ENCODE data around the gene KIF19.

KIF19 gene

DNA sequence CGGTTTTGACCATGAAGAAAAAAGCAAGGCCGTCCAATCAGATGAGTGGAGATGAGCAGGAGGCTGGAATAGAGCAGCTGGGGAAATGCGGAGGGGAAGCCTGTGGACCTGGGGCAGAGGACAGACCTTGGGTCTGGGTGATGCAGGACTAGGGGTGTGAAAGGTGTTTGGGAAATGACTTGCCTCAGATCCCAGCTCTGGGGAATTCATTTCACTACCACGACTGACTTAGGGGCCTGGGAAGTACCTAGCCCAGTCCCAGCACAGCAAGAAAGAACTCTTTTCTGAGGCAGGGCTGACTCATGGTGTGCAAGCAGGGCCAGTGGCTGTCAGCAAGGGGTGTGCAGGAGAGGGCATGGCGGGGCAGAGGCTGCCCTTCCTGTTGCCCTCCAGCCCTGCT lies 37.2 kb upstream of the KIF19 start:
- DNase-seq (ENCODE audit: low read depth), result no peak
- no peaks in the 10 kb centered on the region for H3K9me3 ChIP-seq (ENCODE audit: control insufficient read depth, low read length)
- no peaks in the 10 kb centered on the region for H3K36me3 ChIP-seq (ENCODE audit: control insufficient read depth, insufficient read depth, low read length, severe bottlenecking)
- H3K9ac ChIP-seq (ENCODE audit: low read length), result no peak overlapping the region
- H3K27me3 ChIP-seq (replicated peaks; ENCODE audit: control insufficient read depth, insufficient read depth, low read length), result peaks cover 22% of the 10 kb centered on the region
- H3K4me1 ChIP-seq (ENCODE audit: control insufficient read depth, insufficient read depth, low read length), result peaks cover 3% of the 10 kb centered on the region
- H3K4me3 ChIP-seq (ENCODE audit: low read length), result no peak overlapping the region

- Histone ChIP-seq H3K27me3 (replicated peaks; ENCODE audit: control insufficient read depth, insufficient read depth, low read length) (peaks cover 17% of the 10 kb centered on the region), H3K4me1 (ENCODE audit: control insufficient read depth, insufficient read depth, low read length) (peaks cover 3% of the 10 kb centered on the region), H3K9me3 (ENCODE audit: control insufficient read depth, low read length) (no peaks in the 10 kb centered on the region), H3K9ac (ENCODE audit: low read length) (no peak overlapping the region), H3K4me3 (ENCODE audit: low read length) (no peak overlapping the region), H3K36me3 (ENCODE audit: control insufficient read depth, insufficient read depth, low read length, severe bottlenecking) (no peaks in the 10 kb centered on the region)
- no peak for DNase-seq (ENCODE audit: low read depth)
These were observed 36.3 kb upstream of the KIF19 start for GRCh38 chr17:74289688-74290087.

DNA sequence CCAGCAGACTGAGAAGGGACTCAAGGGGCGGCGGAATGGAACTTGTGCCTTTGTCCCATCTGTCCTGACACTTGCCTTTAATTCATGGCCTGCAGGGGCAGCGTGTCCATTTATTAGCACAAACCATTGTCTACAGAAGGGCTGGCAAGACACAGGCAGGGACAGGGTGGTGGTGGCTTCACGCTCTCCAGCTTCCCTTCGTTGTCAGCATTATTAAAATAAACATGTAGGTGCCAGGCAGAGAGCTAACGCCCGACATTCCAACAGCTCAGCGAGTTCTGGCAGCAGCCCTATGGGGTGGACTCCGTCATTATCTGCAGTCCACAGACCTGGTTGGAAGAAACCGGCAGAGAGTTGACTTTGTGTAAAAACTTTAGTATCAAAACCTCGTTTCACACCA lies 35.7 kb upstream of the KIF19 start:
- Histone ChIP-seq H3K4me3 (ENCODE audit: low read length) (no peak overlapping the region), H3K27me3 (replicated peaks; ENCODE audit: control insufficient read depth, insufficient read depth, low read length) (peaks cover 11% of the 10 kb centered on the region), H3K36me3 (ENCODE audit: control insufficient read depth, insufficient read depth, low read length, severe bottlenecking) (no peaks in the 10 kb centered on the region), H3K9ac (ENCODE audit: low read length) (no peak overlapping the region), H3K4me1 (ENCODE audit: control insufficient read depth, insufficient read depth, low read length) (no peaks in the 10 kb centered on the region), H3K9me3 (ENCODE audit: control insufficient read depth, low read length) (no peaks in the 10 kb centered on the region)
- no peak for DNase-seq (ENCODE audit: low read depth)

GRCh38 chr17:74292495-74292894 lies 33.5 kb upstream of the KIF19 start:
- DNase-seq (ENCODE audit: low read depth), result no peak
- Histone ChIP-seq H3K27me3 (replicated peaks; ENCODE audit: control insufficient read depth, insufficient read depth, low read length) (peaks cover 2% of the 10 kb centered on the region), H3K9ac (ENCODE audit: low read length) (no peak overlapping the region), H3K4me3 (ENCODE audit: low read length) (no peak overlapping the region), H3K36me3 (ENCODE audit: control insufficient read depth, insufficient read depth, low read length, severe bottlenecking) (no peaks in the 10 kb centered on the region), H3K9me3 (ENCODE audit: control insufficient read depth, low read length) (no peaks in the 10 kb centered on the region), H3K4me1 (ENCODE audit: control insufficient read depth, insufficient read depth, low read length) (peaks cover 13% of the 10 kb centered on the region)

- peaks cover 7% of the 10 kb centered on the region for H3K27me3 ChIP-seq (replicated peaks; ENCODE audit: control insufficient read depth, insufficient read depth, low read length)
- H3K4me3 ChIP-seq (ENCODE audit: low read length), result no peak overlapping the region
- H3K36me3 ChIP-seq (ENCODE audit: control insufficient read depth, insufficient read depth, low read length, severe bottlenecking), result no peaks in the 10 kb centered on the region
- DNase-seq (ENCODE audit: low read depth), result no peak
- H3K4me1 ChIP-seq (ENCODE audit: control insufficient read depth, insufficient read depth, low read length), result peaks cover 13% of the 10 kb centered on the region
- no peak overlapping the region for H3K9ac ChIP-seq (ENCODE audit: low read length)
- no peaks in the 10 kb centered on the region for H3K9me3 ChIP-seq (ENCODE audit: control insufficient read depth, low read length)
These were observed 30.1 kb upstream of the KIF19 start for GRCh38 chr17:74295625-74296547.

DNA sequence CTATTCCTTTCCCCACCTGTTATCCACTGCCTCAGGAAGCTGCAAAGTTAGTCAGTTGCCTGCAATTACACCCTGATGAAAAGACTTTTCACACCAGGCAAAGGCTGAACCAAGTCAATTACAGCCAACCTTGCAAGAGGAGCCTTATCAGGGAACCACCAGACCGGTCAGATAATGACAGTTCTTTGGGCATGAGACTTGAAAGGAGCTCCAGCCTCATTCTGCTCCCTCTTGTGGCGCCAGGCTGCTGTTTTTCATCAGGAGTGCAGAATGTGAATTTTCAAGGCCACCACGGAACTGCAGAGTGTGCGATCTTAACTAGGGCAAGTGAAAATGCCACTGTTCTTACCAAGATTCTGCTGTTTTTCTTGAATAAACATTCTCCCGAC lies 29.5 kb upstream of the KIF19 start:
- DNase-seq (ENCODE audit: low read depth), result peak; percentile 63
- H3K27me3 ChIP-seq (replicated peaks; ENCODE audit: control insufficient read depth, insufficient read depth, low read length), result peaks cover 7% of the 10 kb centered on the region

GRCh38 chr17:74297941-74298340 lies 28.1 kb upstream of the KIF19 start:
- Histone ChIP-seq H3K36me3 (ENCODE audit: control insufficient read depth, insufficient read depth, low read length, severe bottlenecking) (no peaks in the 10 kb centered on the region), H3K4me3 (ENCODE audit: low read length) (no peak overlapping the region), H3K4me1 (ENCODE audit: control insufficient read depth, insufficient read depth, low read length) (peaks cover 13% of the 10 kb centered on the region), H3K9me3 (ENCODE audit: control insufficient read depth, low read length) (no peaks in the 10 kb centered on the region), H3K9ac (ENCODE audit: low read length) (no peak overlapping the region), H3K27me3 (replicated peaks; ENCODE audit: control insufficient read depth, insufficient read depth, low read length) (peaks cover 7% of the 10 kb centered on the region)
- DNase-seq (ENCODE audit: low read depth), result no peak

More for the DNA sequence above, 29.5 kb upstream of the KIF19 start:
- H3K9ac ChIP-seq (ENCODE audit: low read length), result peak overlapping the region; percentile 62
- no peak overlapping the region for H3K4me3 ChIP-seq (ENCODE audit: low read length)
- H3K36me3 ChIP-seq (ENCODE audit: control insufficient read depth, insufficient read depth, low read length, severe bottlenecking), result no peaks in the 10 kb centered on the region
- H3K4me1 ChIP-seq (ENCODE audit: control insufficient read depth, insufficient read depth, low read length), result peaks cover 13% of the 10 kb centered on the region
- H3K9me3 ChIP-seq (ENCODE audit: control insufficient read depth, low read length), result no peaks in the 10 kb centered on the region

- no peak overlapping the region for H3K9ac ChIP-seq (ENCODE audit: low read length)
- DNase-seq (ENCODE audit: low read depth), result no peak
- H3K27me3 ChIP-seq (replicated peaks; ENCODE audit: control insufficient read depth, insufficient read depth, low read length), result peaks cover 7% of the 10 kb centered on the region
- no peak overlapping the region for H3K4me3 ChIP-seq (ENCODE audit: low read length)
- H3K9me3 ChIP-seq (ENCODE audit: control insufficient read depth, low read length), result no peaks in the 10 kb centered on the region
- peaks cover 13% of the 10 kb centered on the region for H3K4me1 ChIP-seq (ENCODE audit: control insufficient read depth, insufficient read depth, low read length)
- H3K36me3 ChIP-seq (ENCODE audit: control insufficient read depth, insufficient read depth, low read length, severe bottlenecking), result no peaks in the 10 kb centered on the region
These were observed 27.2 kb upstream of the KIF19 start for GRCh38 chr17:74298778-74299177.

DNA sequence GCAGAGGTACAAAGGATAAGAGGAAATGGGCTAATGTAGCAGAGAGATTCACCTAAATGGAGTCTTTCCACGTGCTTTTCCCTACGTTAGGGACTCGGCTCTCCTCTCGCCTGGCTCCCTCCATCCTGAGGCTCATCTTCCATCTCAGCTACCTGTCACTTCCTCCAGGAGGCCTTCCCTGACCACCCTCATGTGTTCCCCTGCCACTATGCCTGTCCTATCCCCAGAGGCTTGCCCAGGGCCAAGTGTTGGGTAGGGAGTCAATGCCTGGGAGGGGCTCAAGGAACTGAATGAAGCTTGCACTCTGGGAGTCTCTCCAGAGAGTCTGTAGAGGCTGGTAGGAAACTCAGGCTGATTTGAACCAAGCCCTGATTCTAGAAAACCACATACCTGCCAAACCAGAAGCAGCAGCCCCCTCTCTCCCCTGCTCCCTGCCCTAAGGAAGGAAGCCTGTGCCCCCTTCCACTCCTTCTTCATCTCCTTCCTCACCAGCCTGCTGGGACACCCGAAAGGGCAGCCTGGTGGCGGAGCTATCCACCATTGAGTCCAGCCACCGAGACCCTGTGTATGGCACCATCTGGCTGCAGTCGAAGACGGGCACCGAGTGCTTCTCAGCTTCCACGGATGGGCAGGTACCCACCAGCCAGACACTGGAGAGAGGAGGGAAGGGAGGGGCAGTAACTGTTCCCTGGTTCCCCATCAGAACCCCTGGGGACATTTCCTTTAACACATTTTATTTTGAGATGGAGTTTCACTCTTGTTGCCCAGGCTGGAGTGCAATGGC lies 26.6 kb upstream of the KIF19 start:
- Histone ChIP-seq H3K4me1 (ENCODE audit: control insufficient read depth, insufficient read depth, low read length) (peaks cover 13% of the 10 kb centered on the region), H3K9me3 (ENCODE audit: control insufficient read depth, low read length) (no peaks in the 10 kb centered on the region), H3K9ac (ENCODE audit: low read length) (no peak overlapping the region)

GRCh38 chr17:74303305-74303704 lies 22.7 kb upstream of the KIF19 start:
- Histone ChIP-seq H3K27me3 (replicated peaks; ENCODE audit: control insufficient read depth, insufficient read depth, low read length) (peaks cover 16% of the 10 kb centered on the region), H3K4me3 (ENCODE audit: low read length) (no peak overlapping the region), H3K9ac (ENCODE audit: low read length) (no peak overlapping the region), H3K36me3 (ENCODE audit: control insufficient read depth, insufficient read depth, low read length, severe bottlenecking) (no peaks in the 10 kb centered on the region), H3K4me1 (ENCODE audit: control insufficient read depth, insufficient read depth, low read length) (no peaks in the 10 kb centered on the region), H3K9me3 (ENCODE audit: control insufficient read depth, low read length) (no peaks in the 10 kb centered on the region)
- DNase-seq (ENCODE audit: low read depth), result no peak

More for the DNA sequence above, 26.6 kb upstream of the KIF19 start:
- no peaks in the 10 kb centered on the region for H3K36me3 ChIP-seq (ENCODE audit: control insufficient read depth, insufficient read depth, low read length, severe bottlenecking)
- no peak overlapping the region for H3K4me3 ChIP-seq (ENCODE audit: low read length)
- peaks cover 7% of the 10 kb centered on the region for H3K27me3 ChIP-seq (replicated peaks; ENCODE audit: control insufficient read depth, insufficient read depth, low read length)
- no peak for DNase-seq (ENCODE audit: low read depth)

- H3K4me3 ChIP-seq (ENCODE audit: low read length), result no peak overlapping the region
- peaks cover 17% of the 10 kb centered on the region for H3K27me3 ChIP-seq (replicated peaks; ENCODE audit: control insufficient read depth, insufficient read depth, low read length)
- H3K36me3 ChIP-seq (ENCODE audit: control insufficient read depth, insufficient read depth, low read length, severe bottlenecking), result no peaks in the 10 kb centered on the region
- H3K4me1 ChIP-seq (ENCODE audit: control insufficient read depth, insufficient read depth, low read length), result no peaks in the 10 kb centered on the region
- DNase-seq (ENCODE audit: low read depth), result no peak
- no peaks in the 10 kb centered on the region for H3K9me3 ChIP-seq (ENCODE audit: control insufficient read depth, low read length)
- no peak overlapping the region for H3K9ac ChIP-seq (ENCODE audit: low read length)
These were observed 21.8 kb upstream of the KIF19 start for GRCh38 chr17:74304184-74304583.
